ENCODE data around the gene SPON1.

DNA sequence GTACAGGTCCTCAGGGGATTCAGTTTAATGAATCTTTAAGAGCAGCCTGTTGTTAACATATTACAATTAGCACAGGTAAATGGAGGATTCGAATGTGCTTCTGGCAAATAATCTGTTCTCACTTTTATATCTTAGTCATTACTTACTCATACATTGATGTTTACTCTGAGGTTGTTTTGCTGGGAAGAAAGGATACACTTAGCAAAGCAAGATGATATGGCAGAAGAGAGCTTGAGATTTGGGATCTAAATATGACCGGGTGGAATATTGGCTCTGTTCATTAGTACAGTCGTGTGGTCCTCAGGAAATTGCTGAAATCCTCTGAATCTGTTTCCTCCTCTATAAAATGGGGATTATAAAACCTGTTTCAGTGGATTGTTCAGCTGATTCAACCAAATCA lies 59.7 kb downstream of the SPON1 start:
- TF ChIP-seq CTCF (IDR thresholded peaks at IDR 0.05): no peak
- TF ChIP-seq POLR2A (IDR thresholded peaks at IDR 0.05): no peak

Measured in heart left ventricle (tissue), 13 donors.